GM19239 (cell line): Measurements from ENCODE around the gene CCDC8.
"Not testable (repeated sequence)": the region's sequence is repeated elsewhere in the genome, so short reads cannot be mapped to it uniquely, and the experiment has no call there.

Experiments
- DNase-seq: peaks from one replicate; pipeline ENCODE4 v3.0.0; 2011; ENCODE audit warnings: low spot score; ENCODE audit not compliant: insufficient read length
- FAIRE-seq: peaks from 2 replicates; lab custom pipeline; 2011; peaks lifted over from hg19 to GRCh38; lab: Jason Lieb, UNC

The CCDC8 gene

GRCh38 chr19:46407856-46408663, 5.3 kb downstream of the CCDC8 start:
- FAIRE-seq (no peak), DNase-seq (no peak)

GRCh38 chr19:46406976-46407375, 6.4 kb downstream of the CCDC8 start:
- FAIRE-seq (no peak), DNase-seq (no peak)

GRCh38 chr19:46404753-46405468, 8.5 kb downstream of the CCDC8 start:
- DNase-seq = no peak
- FAIRE-seq = no peak

DNA sequence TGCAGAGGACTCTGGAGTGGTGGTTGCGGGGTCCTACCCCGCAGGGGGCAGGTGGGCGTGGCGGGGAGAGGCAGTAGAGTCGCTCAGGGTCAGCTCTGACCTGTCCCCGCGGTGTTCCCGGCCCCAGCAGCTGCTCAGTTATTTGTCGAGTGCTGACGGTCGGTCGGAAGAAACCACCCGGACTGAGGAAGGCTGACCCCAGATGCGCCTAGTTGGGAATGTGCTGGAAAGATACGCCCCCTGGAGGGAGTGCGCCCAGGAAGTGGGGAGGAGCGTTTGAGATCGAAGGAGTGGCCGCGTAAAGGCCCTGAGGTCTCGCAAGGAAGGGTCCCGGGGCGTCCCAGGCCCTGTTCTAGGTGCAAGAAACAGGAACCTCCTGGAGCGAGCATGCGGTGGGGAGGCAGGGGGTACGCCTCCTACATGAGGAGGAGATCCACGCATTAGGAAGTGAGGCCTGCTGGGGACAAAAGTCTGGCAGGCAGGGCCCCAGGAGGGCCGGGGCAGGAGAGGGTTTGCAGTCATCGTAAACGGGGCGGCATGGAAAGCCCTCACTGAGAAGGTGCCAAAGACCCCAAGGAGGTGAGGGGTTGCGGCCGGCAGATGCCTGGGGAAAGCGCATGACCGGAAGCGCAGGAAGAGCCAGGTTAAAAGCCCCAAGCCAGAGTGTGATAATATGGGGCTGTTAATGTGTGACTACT, 9.2 kb downstream of the CCDC8 start:
- FAIRE-seq = no peak
- DNase-seq = no peak

DNA sequence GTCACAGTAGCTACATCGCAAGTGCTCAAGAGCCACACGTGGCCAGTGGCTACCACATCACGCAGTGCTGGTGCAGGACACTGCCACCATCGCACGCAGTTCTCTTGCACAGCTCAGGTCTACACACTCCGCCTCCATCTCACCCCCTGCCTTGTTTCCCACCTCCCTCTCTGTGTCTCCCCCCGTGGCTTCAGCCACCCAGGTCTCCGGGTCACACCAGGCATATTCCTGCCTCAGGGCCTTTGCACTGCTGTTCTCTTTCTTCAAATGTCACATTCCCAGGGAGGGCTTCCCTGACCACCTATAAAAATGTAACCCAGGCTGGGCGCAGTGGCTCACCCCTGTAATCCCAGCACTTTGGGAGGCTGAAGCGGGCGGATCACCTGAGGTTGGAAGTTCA, 10.6 kb downstream of the CCDC8 start:
- DNase-seq (no peak), FAIRE-seq (no peak)

DNA sequence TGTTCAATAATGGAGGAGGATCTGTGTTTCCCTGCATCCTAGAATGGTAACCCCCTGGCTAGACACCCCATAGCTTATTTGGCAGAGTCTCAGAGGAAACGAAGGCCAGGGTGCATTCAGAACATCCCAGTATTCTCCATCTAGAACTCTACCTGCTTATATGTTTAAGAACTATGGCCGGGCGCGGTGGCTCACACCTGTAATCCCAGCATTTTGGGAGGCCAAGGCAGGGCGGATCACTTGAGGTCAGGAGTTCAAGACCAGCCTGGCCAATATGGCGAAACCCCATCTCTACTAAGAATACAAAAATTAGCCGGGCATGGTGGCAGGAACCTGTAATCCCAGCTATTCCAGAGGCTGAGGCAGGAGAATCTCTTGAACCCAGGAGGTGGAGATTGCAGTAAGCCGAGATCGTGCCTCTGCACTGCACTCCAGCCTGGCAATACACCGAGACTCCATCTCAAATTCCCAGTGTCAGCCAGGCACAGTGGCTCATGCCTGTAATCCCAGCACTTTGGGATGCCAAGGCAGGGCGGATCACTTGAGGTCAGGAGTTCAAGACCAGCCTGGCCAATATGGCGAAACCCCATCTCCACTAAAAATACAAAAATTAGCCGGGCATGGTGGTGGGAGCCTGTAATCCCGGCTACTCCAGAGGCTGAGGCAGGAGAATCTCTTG, 15.4 kb downstream of the CCDC8 start:
- not testable (repeated sequence) for DNase-seq

DNA sequence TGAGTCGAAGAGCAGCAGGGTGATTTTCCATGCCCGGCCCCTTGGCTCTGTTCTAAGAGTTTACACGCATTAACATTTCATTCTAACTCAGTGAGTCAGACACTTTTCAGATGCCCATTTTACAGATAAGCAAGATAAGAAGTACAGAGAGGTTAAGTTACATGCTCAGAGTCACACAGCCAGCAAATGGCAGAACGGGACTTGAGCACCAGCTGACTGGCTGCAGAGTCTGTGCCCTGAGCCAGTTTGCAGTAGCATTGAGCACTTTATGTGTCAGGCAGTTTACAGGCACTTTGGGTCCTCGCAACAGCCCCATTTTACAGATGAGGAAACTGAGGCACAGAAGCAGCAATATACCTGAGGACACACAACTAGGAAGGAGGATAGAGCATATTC, 19.0 kb downstream of the CCDC8 start:
- no peak for FAIRE-seq
- no peak for DNase-seq

More for the DNA sequence above, 15.4 kb downstream of the CCDC8 start:
- FAIRE-seq = not testable (repeated sequence)

DNA sequence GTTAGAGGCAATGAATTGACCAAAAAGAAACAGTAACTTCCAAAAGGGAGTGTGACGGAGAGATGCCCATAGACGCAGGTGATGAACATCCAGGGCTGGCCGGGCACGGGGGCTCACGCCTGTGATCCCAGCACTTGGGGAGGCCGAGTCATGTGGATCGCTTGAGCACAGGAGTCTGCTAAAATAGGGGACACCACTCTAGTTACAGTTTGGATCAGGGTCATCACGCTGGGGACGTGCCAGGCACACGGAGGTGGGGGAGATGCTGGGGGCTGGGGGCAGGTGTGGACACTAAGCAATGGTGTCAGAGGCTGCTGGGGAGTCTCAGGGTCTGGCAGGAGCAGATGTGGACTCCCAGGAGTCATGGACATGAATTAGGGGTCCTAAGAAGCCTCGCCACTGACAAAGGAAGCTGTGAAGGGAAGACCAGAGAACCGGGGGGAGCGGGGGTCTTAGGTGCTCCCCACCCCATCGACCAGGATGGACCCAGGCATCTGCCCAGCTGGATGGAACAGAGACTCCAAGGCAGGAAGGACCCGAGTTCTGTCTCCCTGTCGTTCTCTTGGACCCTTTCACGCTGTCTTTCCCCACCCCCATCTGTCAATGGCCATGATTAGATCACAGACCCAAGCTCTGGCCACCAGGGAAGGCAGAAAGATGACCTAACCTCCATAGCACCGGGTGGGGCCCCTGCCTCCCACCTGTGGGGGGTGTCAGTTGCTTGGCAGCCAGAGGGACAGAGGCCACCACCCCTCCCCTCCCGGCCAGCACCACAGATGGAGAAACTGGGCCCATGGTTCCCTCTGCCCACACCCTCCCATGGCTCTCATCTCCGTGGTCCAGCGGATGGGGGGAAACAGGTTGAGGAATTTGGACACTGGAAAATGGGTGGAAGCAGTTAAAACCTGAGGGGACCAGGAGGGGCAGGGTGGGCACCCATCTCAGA, 19.6 kb downstream of the CCDC8 start:
- FAIRE-seq (no peak), DNase-seq (no peak)

GRCh38 chr19:46392837-46393236, 20.5 kb downstream of the CCDC8 start:
- FAIRE-seq (no peak), DNase-seq (no peak)

DNA sequence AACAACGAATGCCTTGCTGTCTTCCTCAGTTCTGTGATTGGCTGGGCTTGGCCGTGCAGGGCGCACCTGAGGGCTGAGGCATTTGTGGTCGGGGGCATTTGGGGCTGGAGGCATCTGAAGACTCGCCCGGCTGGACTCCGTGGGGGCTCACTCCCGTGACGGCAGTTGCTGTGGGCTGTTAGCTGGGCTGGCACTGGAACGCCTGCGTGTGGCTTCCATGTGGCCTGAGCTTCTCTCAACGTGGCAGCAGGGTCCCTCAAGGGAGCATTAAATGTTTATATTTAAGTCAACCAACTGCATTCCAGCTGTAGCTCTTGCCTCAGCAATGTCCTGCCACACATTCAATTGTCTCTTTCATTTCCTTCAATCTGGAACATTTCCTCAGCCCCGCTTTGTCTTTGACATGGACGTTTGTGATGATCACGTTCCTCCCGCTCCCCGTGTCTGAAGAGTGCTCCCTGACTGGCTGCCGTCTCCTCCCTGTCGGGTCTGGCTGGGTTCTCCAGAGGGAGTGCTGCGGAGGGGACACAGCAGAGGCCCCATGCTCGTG, 21.0 kb downstream of the CCDC8 start:
- DNase-seq = no peak

GRCh38 chr19:46391296-46392251, 21.8 kb downstream of the CCDC8 start:
- no peak for FAIRE-seq

More for the DNA sequence above, 21.0 kb downstream of the CCDC8 start:
- no peak for FAIRE-seq

DNA sequence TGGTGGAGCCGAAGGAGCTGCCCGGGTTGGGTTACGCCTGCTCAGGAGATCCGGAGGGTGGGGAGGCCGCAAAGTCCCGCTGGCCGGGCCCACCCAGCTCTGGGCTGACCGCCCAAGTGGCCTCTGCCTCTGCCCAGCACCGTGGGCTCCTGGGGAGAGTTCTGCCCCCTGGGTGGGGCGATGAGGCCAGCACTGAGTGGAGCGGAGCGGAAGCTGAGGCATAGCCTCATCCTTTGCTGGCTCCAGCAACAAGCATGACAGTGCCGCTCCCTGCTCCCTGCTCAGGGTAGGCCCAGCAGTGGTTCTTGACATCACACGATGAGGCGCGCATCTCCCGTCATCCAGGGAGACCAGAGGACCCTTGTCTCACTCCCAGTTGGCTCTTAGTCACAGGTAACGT, 22.5 kb downstream of the CCDC8 start:
- DNase-seq = no peak
- no peak for FAIRE-seq

More at GRCh38 chr19:46391296-46392251, 21.8 kb downstream of the CCDC8 start:
- DNase-seq = no peak

GRCh38 chr19:46390121-46390858, 23.1 kb downstream of the CCDC8 start:
- FAIRE-seq = no peak
- DNase-seq = no peak

- FAIRE-seq = no peak
- no peak for DNase-seq
Observed at GRCh38 chr19:46388311-46389095, 24.9 kb downstream of the CCDC8 start.

- FAIRE-seq (no peak), DNase-seq (no peak)
Observed at GRCh38 chr19:46387713-46388130, 25.6 kb downstream of the CCDC8 start.

DNA sequence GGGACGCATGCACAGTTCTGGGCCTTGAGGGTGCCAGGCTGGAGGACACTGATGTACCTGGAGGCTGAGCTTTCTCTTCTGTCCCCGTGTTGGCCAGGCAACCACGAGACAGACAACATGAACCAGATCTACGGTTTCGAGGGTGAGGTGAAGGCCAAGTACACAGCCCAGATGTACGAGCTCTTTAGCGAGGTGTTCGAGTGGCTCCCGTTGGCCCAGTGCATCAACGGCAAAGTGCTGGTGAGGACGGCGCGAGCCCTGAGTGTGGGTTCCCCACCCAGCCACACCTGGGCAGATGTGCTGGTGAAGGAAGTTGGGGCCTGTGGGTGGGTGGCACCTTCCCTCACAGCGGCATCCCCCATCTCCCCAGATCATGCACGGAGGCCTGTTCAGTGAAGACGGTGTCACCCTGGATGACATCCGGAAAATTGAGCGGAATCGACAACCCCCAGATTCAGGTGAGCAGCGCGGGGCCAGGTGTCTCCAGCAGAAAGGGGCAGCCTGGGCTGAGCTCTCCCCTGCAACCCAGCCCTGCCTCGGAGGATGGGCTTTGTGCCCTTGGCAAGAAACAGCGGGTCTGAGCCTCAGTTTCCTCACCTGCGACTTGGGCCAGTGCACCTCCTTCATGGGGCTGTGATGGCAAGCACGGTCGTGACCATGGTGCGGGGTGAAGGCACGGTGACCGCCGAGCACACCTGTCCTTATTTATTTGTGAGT, 26.2 kb downstream of the CCDC8 start:
- FAIRE-seq (no peak), DNase-seq (no peak)
